Stomach (tissue), 4 donors: ENCODE measurements around the gene WAS.

Experiments
- POLR2AphosphoS5 ChIP-seq, 3 donors: sonication (generic); formaldehyde crosslinking; IDR thresholded peaks; one replicate each; pipeline ENCODE4 v1.6.1; 2016; ENCODE audit warnings: antibody characterized with exemption in 3 of 3
- TF ChIP-seq, protein P1 (sequence below), 7 experiments: fragments of 450-650 bp in 4 of 7; fragments of 200-600 bp in 3 of 7; sonication (generic) in 3 of 7; IDR thresholded peaks; one replicate each; pipeline ENCODE4 v1.5.1; 2016 to 2019; ENCODE audit warnings: antibody characterized with exemption in 7 of 7, control low read depth in 2 of 7, mild to moderate bottlenecking in 1 of 7

DNA sequence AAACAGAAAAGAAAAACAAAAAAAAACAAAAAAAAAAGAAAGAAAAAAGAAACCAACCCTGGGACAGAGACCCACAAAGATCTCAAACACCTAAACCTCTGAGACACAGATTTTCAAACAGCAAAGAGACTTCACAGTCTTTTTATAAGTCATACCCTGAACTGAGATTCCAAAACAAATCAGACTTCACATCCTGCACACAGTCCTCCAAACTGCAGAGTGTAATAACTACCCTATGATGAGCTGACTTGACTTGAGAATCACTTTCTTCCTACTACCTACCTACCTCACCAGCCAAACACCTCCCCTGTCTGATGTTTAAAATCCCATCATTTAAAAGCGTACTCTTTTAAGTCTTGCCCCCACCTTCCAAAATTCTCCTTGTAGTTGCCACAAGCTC, 52.7 kb downstream of the WAS start:
- no peak for TF ChIP-seq POLR2AphosphoS5 (IDR thresholded peaks at IDR 0.05)
- TF ChIP-seq, protein P1, sequence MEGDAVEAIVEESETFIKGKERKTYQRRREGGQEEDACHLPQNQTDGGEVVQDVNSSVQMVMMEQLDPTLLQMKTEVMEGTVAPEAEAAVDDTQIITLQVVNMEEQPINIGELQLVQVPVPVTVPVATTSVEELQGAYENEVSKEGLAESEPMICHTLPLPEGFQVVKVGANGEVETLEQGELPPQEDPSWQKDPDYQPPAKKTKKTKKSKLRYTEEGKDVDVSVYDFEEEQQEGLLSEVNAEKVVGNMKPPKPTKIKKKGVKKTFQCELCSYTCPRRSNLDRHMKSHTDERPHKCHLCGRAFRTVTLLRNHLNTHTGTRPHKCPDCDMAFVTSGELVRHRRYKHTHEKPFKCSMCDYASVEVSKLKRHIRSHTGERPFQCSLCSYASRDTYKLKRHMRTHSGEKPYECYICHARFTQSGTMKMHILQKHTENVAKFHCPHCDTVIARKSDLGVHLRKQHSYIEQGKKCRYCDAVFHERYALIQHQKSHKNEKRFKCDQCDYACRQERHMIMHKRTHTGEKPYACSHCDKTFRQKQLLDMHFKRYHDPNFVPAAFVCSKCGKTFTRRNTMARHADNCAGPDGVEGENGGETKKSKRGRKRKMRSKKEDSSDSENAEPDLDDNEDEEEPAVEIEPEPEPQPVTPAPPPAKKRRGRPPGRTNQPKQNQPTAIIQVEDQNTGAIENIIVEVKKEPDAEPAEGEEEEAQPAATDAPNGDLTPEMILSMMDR (IDR thresholded peaks at IDR 0.05), result no peak
